Muscle of back (tissue), 11 donors: ENCODE measurements around the gene TCF12. TPM values are rescaled to one million over a fixed set of nuclear protein-coding genes. Genes with fewer than 3 reads are reported as not detected.

ENCODE experiments used
- DNase-seq, 3 donors: peaks; one replicate each; pipeline versions ENCODE4 v3.0.0 to v3.0.0-alpha.2; 2013
- polyA plus RNA-seq, 10 donors: library from polyadenylated mRNA; unstranded; fragments of 120-200 nt; gene quantifications; one replicate each; pipeline ENCODE4 v1.2.1, GENCODE V29; 2013; ENCODE audit not compliant: insufficient read length in 10 of 10

The TCF12 gene
- polyA plus RNA-seq, 10 donors: 90.4 to 162 (median 125) TPM

DNA sequence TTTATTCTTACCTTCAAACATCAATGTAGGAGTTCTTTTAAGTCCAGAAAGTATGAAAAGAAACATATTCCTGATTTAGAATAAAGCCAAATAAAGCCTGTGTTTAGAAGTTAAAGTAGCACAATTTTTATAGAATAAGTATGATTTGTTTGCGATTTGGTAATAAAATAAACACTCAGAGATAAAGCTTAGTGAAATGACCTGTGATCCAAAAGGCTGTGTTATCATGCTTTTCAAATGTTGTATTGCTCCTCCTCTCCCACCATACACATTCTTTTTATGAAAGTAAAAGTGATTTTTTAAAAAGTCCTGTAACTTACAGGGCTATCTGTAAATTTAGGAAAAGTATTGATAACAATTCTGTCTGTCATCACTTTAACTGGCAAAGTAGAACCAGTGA, 319.2 kb downstream of the TCF12 start:
- DNase-seq: peak in 1 of 3 donors; percentile 15

GRCh38 chr15:57245130-57245529, 326.7 kb downstream of the TCF12 start:
- DNase-seq: peak in 2 of 3 donors; percentile 69 to 73

GRCh38 chr15:57245714-57246113, 327.3 kb downstream of the TCF12 start:
- no peak for DNase-seq

DNA sequence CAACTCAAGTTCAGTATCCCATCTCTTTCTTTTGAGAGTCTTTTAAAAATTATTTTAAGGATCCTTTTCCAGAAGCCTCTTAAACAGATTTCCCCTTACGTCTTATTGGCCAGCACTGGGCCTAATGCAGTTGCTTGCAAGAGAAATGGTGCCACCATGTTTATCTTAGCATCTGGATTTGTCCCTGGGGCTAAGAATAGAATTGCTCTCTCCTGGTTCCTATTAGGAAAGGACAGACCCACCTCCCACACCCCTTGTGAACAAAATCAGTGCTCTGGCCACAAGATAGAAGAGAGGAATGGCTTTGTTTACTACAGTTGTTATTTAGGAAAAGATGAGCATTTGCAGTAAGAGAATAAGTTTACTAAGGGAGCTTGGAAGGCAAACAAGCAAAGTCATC, 329.6 kb downstream of the TCF12 start:
- no peak for DNase-seq

DNA sequence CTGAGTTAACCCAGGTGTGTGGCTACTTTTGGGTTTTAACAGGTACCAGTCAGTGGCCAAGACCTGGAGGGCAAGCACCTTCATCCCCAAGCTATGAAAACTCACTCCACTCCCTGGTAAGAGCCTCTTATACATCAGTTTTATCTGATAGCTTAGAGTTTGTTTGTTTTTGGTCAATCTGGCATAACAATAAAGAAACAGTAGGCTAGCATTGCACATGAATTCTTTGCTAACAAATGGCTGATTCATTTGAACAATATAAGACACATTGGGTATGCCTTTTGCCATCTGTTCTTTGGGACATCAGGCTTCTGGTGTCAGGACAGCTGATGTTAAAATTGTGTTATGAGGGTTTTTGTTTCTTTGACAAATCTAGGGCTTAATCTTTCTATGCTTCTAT, 332.9 kb downstream of the TCF12 start:
- no peak for DNase-seq

DNA sequence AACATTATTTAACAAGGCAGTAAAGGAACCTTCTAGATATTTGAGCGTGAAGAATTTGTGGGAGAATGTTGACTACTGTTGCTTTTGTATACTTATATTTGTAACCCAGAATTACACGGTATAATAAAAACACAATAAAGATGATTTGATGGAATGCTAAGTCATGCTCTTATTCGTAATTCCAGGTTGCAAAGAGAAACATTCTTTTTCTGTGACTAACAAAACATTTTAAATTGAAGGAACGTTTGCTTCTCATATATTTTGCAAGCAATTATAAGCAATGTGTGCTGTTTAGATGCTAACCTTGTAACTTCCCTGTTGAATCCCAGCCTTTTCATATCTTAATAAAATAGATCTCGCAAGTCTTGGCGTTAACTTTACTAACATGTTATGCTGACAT, 333.5 kb downstream of the TCF12 start:
- DNase-seq: no peak

- DNase-seq: peak in 1 of 3 donors; percentile 49
Measured at GRCh38 chr15:57253082-57253481, 334.6 kb downstream of the TCF12 start.

DNA sequence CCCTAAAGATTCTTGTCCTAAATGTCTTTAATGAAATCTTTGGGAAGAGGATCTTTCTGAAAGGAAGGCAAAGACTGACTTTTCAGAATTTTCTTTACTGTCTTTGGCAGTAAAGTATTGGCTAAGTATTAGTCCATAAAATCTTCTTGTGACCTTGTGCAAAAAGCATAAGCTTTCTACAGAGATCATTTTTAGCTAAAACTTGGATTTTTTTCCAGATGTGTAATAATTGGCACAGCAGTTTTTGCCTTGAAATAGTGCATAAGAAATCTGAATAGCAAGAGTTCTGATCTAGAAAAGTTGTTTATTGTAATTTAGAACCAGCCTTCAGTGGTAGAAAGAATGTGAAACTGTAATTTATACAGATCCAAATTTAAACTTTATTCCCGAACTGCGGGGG, 335.1 kb downstream of the TCF12 start:
- peak in 2 of 3 donors; percentile 46 to 71 for DNase-seq

GRCh38 chr15:57255751-57256341, 337.4 kb downstream of the TCF12 start:
- DNase-seq: no peak

- no peak for DNase-seq
Measured at GRCh38 chr15:57256939-57257338, 338.5 kb downstream of the TCF12 start.

- peak in 1 of 3 donors; percentile 40 for DNase-seq
Measured at GRCh38 chr15:57259568-57260040, 341.2 kb downstream of the TCF12 start.

DNA sequence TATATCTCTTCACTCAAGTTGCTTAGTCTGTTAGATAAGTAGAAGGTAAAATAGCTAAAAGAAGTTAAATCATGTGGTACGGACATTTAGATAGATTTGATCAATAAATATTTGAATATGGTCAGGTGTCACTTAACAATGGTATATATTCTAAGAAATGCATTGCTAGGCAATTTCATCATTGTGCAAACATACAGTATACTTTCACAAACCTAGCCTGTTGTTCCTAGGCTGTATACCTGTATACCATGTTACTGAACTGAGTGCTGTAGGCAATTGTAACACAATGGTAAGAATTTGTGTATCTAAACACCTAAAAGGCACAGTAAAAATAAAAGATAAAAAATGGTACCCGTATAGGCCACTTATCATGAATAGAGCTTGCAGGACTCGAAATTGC, 345.1 kb downstream of the TCF12 start:
- DNase-seq: no peak

- no peak for DNase-seq
Measured at GRCh38 chr15:57272771-57273357, 354.4 kb downstream of the TCF12 start.

DNA sequence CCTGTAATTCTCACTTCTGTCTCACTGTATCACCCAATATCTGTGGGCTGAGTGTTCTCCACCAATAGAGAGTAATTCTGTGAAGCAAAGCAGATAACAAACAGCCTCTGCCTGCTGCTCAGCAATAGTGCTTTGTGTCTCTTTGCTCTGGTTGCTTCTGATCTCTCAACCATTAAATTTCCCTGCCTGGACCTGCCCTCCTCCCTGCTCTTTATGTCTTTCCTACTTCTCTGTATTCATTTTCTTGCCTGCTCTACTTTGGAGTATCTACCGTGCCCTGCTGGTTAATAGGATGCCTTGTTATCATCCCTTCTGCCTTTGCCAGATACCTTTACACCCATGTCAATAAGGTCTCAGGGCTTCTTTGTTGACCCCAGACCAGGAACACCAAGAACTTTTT, 355.0 kb downstream of the TCF12 start:
- DNase-seq: no peak

DNA sequence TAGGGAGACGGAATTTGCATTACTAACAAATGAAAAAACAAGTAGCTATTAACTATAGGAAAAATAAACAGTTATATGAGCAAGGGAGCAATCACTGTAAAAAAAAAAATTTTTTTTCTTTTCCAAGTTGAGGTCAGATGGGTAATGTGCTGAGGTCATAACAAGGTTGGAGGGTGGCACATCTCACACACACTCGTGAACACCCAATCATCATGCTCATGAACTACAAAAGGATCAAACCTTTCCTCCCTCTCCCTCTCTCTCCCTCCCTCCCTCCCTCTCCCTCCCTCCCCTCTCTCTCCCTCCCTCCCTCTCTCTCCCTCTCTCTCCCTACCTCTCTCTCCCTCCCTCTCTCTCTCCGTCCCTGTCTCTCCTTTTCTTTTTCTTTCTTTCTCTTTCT, 360.0 kb downstream of the TCF12 start:
- DNase-seq: no peak

DNA sequence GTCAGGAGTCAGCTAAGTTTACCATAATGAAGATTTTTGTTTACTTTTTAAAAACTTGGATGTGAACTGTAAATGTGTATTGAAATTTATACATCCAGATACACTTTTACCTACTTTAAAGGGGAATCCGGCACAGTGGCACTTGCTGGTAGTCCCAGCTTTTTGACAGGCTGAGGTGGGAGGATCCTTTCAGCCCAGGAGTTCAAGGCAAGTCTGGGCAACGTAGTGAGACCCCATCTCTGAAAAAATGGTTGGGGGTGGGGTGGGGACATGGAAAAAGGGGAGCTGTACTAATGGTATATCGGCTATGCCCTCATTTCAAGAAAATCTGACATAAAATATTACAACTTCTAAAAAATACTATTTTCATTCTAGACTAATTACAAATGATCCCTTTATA, 362.0 kb downstream of the TCF12 start:
- no peak for DNase-seq

GRCh38 chr15:57281321-57281720, 362.9 kb downstream of the TCF12 start:
- no peak for DNase-seq

DNA sequence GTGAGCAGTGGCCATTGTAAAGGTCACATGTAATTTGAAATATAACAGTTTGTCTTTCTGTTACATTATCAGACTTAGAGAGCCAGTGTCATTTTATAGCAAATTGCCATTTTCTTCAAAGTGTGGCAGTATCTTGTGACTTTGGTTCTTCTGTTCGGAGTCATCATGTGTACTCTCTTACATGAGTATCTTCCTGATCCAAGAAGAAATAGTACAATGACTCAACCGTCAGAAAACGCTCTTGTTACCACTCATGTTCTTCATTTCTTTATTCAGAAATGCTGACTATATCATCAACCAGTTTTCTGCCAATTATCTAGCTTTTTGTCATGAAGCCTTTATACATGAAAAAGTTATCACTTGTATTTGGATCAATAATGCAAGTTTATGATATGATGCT, 364.2 kb downstream of the TCF12 start:
- no peak for DNase-seq

- DNase-seq: no peak
Measured at GRCh38 chr15:57283774-57284503, 365.5 kb downstream of the TCF12 start.

GRCh38 chr15:57284535-57284934, 366.1 kb downstream of the TCF12 start:
- no peak for DNase-seq

DNA sequence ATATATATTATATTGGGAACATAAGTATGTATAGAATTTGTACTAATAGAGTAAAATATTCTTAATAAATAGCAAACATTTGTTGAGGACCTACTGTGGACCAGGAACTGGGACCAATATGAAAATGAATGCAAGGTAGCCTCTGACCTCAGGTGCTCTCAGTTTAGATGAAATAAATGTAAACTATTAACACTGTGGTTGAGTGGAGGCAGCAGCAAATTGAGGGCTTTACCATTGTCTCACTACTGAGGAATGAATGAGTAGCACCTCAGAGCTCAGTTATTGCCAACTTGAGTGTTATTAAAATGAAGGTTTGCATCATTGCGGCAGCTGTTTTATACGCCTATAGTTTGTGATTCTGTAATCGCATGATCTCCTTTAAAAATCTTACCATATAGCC, 366.9 kb downstream of the TCF12 start:
- DNase-seq: no peak

- DNase-seq: no peak
Measured at GRCh38 chr15:57286446-57287122, 368.1 kb downstream of the TCF12 start.

DNA sequence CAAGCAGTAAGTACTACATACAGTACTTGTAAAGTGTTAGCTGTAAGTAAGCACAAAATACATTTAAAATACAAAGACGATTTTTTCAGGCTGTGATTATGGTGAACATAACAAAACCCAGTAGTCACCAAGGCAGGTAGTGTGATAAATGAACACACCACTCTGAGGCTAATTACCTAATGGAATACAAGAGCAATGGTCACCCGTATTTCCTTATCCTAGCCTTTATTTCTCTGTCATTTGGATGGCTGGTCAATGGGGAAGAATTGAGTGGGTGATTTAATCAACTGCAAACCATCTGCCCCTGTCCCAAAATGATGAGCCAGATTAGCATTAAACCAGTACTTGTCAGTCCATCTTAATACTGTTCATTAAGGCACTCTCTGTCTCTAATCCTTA, 368.7 kb downstream of the TCF12 start:
- DNase-seq: no peak
